Smooth muscle cell (in vitro differentiated cells): ENCODE data around the gene REEP3. TPM values are rescaled to one million over a fixed set of nuclear protein-coding genes. Genes with fewer than 3 reads are reported as not detected.

Source experiments
- DNase-seq: peaks from one replicate; lab custom pipeline; 2025; ENCODE audit not compliant: unreplicated experiment; lab: John Stamatoyannopoulos, UW
- H2AFZ ChIP-seq: fragments of 200-600 bp; sonication (generic); 2 replicates; pipeline ENCODE4 v1.6.0; 2016; ENCODE audit warnings: antibody characterized with exemption, low read depth, mild to moderate bottlenecking
- H3F3A ChIP-seq: fragments of 200-600 bp; sonication (generic); 2 replicates; pipeline ENCODE4 v1.6.0; 2017; ENCODE audit warnings: antibody characterized with exemption, low read depth
- H3K27ac ChIP-seq: fragments of 200-600 bp; sonication (generic); 2 replicates; pipeline ENCODE4 v1.5.1; 2016; ENCODE audit warnings: low read depth, mild to moderate bottlenecking
- H3K27me3 ChIP-seq: fragments of 200-600 bp; sonication (generic); 2 replicates; pipeline ENCODE4 v1.6.1; 2016; ENCODE audit warnings: low read depth, mild to moderate bottlenecking
- H3K36me3 ChIP-seq: fragments of 200-600 bp; sonication (generic); 2 replicates; pipeline ENCODE4 v1.5.1; 2016; ENCODE audit warnings: low read depth
- H3K4me1 ChIP-seq: fragments of 200-600 bp; sonication (generic); 2 replicates; pipeline ENCODE4 v1.5.1; 2016; ENCODE audit warnings: low read depth
- H3K4me2 ChIP-seq: fragments of 200-600 bp; sonication (generic); 2 replicates; pipeline ENCODE4 v1.6.0; 2016; ENCODE audit warnings: mild to moderate bottlenecking
- H3K4me3 ChIP-seq: fragments of 200-600 bp; sonication (generic); 2 replicates; pipeline ENCODE4 v1.5.1; 2016; ENCODE audit warnings: mild to moderate bottlenecking
- H3K79me2 ChIP-seq: fragments of 200-600 bp; sonication (generic); 2 replicates; pipeline ENCODE4 v1.6.0; 2016; ENCODE audit warnings: low read depth, mild to moderate bottlenecking
- H3K9ac ChIP-seq: fragments of 200-600 bp; sonication (generic); 2 replicates; pipeline ENCODE4 v1.6.0; 2016; ENCODE audit warnings: low read depth
- H3K9me3 ChIP-seq: fragments of 200-600 bp; sonication (generic); replicated peaks from 2 replicates; pipeline ENCODE4 v1.5.1; 2016; ENCODE audit warnings: low read depth
- H4K20me1 ChIP-seq: fragments of 200-600 bp; sonication (generic); 2 replicates; pipeline ENCODE4 v1.6.0; 2016; ENCODE audit warnings: low read depth
- CTCF ChIP-seq: fragments of 200-600 bp; sonication (generic); IDR thresholded peaks from 2 replicates; pipeline ENCODE4 v1.5.1; 2017; ENCODE audit warnings: borderline replicate concordance, mild to moderate bottlenecking, antibody characterized with exemption; ENCODE audit not compliant: insufficient read depth, poor library complexity, severe bottlenecking
- WGBS: methylation state at CpG from one replicate; pipeline ENCODE4 v1.1.7; 2016; ENCODE audit warnings: low lambda C conversion rate; 5-methylcytosine and 5-hydroxymethylcytosine counted together
- polyA plus RNA-seq: library from polyadenylated mRNA; unstranded; fragments of >200 nt; fragmentation: Nextera tagmentation; extraction: Ambion mirVana; gene quantifications from 2 replicates; pipeline ENCODE4 v1.2.1, GENCODE V29; 2016
- total RNA-seq: library from RNA; depleted of rRNA; stranded (reverse); fragments of >200 nt; gene quantifications from 2 replicates; pipeline ENCODE4 v1.2.3, GENCODE V29; 2014

Gene REEP3
- total and polyA plus RNA-seq, 2 experiments from 2014 or later, result 42.3 to 80.4 TPM

GRCh38 chr10:63628526-63629362 is 107.5 kb downstream of the REEP3 start:
- Histone ChIP-seq H3K79me2 (no peaks in the 10 kb centered on the region), H3K4me1 (peaks cover 20% of the 10 kb centered on the region), H3K27ac (peak overlapping the region; percentile 99), H3K4me3 (peak overlapping the region; percentile 58), H4K20me1 (no peaks in the 10 kb centered on the region), H3F3A (peaks cover 15% of the 10 kb centered on the region), H3K4me2 (peak overlapping the region; percentile 93), H3K9ac (peak overlapping the region; percentile 62), H3K27me3 (no peaks in the 10 kb centered on the region), H3K9me3 (no peaks in the 10 kb centered on the region), H3K36me3 (no peaks in the 10 kb centered on the region), H2AFZ (peak overlapping the region; percentile 81)
- 2% methylated on average over 16 of the region's 16 CpGs for whole genome bisulfite sequencing
- no peak for TF ChIP-seq CTCF
- no peak for DNase-seq

- H3K36me3 ChIP-seq, result no peaks in the 10 kb centered on the region
- DNase-seq, result peak; percentile 84
- under 1% methylated on average over 24 of the region's 24 CpGs for WGBS
- peak overlapping the region; percentile 96 for H3K9ac ChIP-seq
- H2AFZ ChIP-seq, result peak overlapping the region; percentile 81
- H3K79me2 ChIP-seq, result no peaks in the 10 kb centered on the region
- peaks cover 15% of the 10 kb centered on the region for H3F3A ChIP-seq
- H3K27me3 ChIP-seq, result no peaks in the 10 kb centered on the region
- H3K4me2 ChIP-seq, result peak overlapping the region; percentile 93
- H3K27ac ChIP-seq, result peak overlapping the region; percentile 99
- peak; percentile 77 for TF ChIP-seq CTCF
- H3K4me3 ChIP-seq, result peak overlapping the region; percentile 58
- no peaks in the 10 kb centered on the region for H3K9me3 ChIP-seq
- H3K4me1 ChIP-seq, result peaks cover 20% of the 10 kb centered on the region
- no peaks in the 10 kb centered on the region for H4K20me1 ChIP-seq
Observed at GRCh38 chr10:63629363-63630084, 108.3 kb downstream of the REEP3 start.

- peaks cover 15% of the 10 kb centered on the region for H3F3A ChIP-seq
- H3K4me1 ChIP-seq, result peaks cover 20% of the 10 kb centered on the region
- H4K20me1 ChIP-seq, result no peaks in the 10 kb centered on the region
- H3K36me3 ChIP-seq, result no peaks in the 10 kb centered on the region
- peak overlapping the region; percentile 58 for H3K4me3 ChIP-seq
- no peaks in the 10 kb centered on the region for H3K27me3 ChIP-seq
- peak; percentile 98 for DNase-seq
- H2AFZ ChIP-seq, result peak overlapping the region; percentile 46
- H3K9me3 ChIP-seq, result no peaks in the 10 kb centered on the region
- peak overlapping the region; percentile 93 for H3K4me2 ChIP-seq
- H3K79me2 ChIP-seq, result no peaks in the 10 kb centered on the region
- WGBS, result 1% methylated on average over 43 of the region's 70 CpGs
- H3K27ac ChIP-seq, result peak overlapping the region; percentile 99
- peak overlapping the region; percentile 96 for H3K9ac ChIP-seq
- TF ChIP-seq CTCF, result no peak
Observed at GRCh38 chr10:63630085-63630930, 109.1 kb downstream of the REEP3 start.
